ENCODE measurements around the gene SLC41A1. TPM values are rescaled to one million over a fixed set of nuclear protein-coding genes. Genes with fewer than 3 reads are reported as not detected.

Gene SLC41A1
- total RNA-seq, 1 experiment from 2014 or later: 49.7 TPM

DNA sequence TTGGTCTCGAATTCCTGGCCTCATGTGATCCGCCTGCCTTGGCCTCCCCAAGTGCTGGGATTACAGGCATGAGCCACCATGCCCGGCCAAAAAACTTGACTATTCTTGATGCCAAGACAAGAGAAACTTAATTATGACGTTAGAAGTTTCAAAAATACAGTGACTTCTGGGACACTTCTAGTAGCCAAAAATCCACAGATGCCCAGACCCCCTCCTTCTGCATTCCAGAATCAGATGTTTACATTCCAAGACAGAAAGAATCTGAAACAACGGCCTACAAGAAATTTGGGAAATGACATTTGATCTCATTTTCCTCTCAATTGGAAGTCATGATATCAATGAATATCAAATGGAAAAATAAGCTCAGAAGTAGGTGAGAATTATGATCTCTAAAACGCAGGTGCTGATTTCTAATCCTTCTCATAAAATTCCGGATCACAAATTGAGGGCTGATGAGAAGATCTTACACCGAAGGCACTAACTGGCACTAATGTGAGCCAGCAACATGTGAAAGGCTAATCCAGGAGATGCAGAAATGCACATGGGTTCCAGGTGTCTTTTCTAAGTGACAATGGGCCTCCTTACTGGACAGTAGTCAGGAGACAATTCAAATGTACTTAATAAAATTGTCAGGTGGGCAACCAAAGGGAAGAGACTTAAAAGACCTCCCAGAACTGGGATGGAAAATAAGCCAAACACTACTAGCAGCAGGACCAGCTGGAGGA lies 43.2 kb downstream of the SLC41A1 start:
- H3K9me3 Mint-ChIP-seq (ENCODE audit: unreplicated experiment): no peaks in the 10 kb centered on the region
- peaks cover 24% of the 10 kb centered on the region for H3K4me1 Mint-ChIP-seq (ENCODE audit: insufficient read depth, unreplicated experiment)
- no peak overlapping the region for H3K4me3 Mint-ChIP-seq (ENCODE audit: unreplicated experiment)
- TF ChIP-seq, protein P1, sequence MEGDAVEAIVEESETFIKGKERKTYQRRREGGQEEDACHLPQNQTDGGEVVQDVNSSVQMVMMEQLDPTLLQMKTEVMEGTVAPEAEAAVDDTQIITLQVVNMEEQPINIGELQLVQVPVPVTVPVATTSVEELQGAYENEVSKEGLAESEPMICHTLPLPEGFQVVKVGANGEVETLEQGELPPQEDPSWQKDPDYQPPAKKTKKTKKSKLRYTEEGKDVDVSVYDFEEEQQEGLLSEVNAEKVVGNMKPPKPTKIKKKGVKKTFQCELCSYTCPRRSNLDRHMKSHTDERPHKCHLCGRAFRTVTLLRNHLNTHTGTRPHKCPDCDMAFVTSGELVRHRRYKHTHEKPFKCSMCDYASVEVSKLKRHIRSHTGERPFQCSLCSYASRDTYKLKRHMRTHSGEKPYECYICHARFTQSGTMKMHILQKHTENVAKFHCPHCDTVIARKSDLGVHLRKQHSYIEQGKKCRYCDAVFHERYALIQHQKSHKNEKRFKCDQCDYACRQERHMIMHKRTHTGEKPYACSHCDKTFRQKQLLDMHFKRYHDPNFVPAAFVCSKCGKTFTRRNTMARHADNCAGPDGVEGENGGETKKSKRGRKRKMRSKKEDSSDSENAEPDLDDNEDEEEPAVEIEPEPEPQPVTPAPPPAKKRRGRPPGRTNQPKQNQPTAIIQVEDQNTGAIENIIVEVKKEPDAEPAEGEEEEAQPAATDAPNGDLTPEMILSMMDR (IDR thresholded peaks at IDR 0.05; ENCODE audit: unreplicated experiment): no peak
- ChIA-PET CTCF (interaction anchor here (0.6 to 1.4 kb wide), 6 partner anchors 12 to 1392 kb away, joined by 3 to 6 read pairs (median 4); no protein-coding TSS in a partner anchor), POLR2A (interaction anchor here (0.5 to 1.4 kb wide), 6 partner anchors 21 to 306 kb away, joined by 3 to 6 read pairs (median 4); no protein-coding TSS in a partner anchor)
- H3K27me3 Mint-ChIP-seq (ENCODE audit: insufficient read depth, unreplicated experiment): no peaks in the 10 kb centered on the region
- no peak overlapping the region for H3K27ac Mint-ChIP-seq (ENCODE audit: low read depth, unreplicated experiment)
- no TSS peak for BruUV-seq (replicated peaks)
- H3K36me3 Mint-ChIP-seq (ENCODE audit: insufficient read depth, unreplicated experiment): peaks cover 29% of the 10 kb centered on the region
- intact Hi-C loops (cut with micrococcal nuclease): loop anchor here (10.0 kb wide), 1 partner anchor 115 kb away; no protein-coding TSS in a partner anchor
- no peak for DNase-seq (ENCODE audit: unreplicated experiment)

DNA sequence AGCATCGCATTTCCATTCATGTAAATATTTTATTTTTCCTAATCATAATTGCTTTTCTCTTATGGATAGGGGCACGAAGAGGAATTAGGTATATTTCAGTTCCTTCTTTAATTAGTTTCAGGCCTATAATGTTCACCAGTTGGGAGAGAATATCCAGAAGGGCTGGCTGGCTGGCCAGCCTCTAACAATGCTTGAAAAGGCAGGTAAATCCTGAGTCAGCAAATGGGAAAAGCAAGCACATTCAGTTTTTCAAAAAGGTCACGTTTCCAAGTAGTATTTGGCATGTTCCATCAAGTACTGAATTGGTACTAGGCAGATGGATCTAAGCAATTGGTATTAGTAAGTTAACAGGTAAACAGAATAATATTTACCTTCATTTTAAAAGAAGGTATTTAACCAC lies 45.8 kb downstream of the SLC41A1 start:
- H3K4me3 Mint-ChIP-seq (ENCODE audit: unreplicated experiment): no peak overlapping the region

DNA sequence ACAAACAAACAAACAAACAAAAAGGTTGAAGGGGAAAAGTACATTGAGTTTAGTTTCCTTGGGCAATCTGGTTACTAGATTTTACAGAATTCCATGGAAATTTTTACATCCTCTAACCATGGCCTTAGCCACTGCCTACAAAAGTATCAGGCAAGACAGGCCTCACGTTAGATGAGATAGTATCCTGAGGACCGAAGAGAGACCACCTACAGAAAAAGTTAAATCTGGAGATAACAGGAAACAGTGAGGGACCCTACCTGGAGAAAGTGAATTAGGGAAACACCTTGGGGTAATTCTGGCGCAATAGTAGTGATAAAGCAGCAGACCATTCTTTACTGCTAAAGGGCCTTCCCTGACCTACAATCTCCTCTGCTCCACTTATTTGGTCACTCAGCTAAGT lies 46.4 kb downstream of the SLC41A1 start:
- H3K4me3 Mint-ChIP-seq (ENCODE audit: unreplicated experiment): no peak overlapping the region
- CTCF ChIA-PET: interaction anchor here (0.7 to 1.6 kb wide), 4 partner anchors 11 to 76 kb away, joined by 3 to 5 read pairs (median 3); no protein-coding TSS in a partner anchor
- no peaks in the 10 kb centered on the region for H3K27me3 Mint-ChIP-seq (ENCODE audit: insufficient read depth, unreplicated experiment)
- BruUV-seq (replicated peaks): no TSS peak
- no peak overlapping the region for H3K27ac Mint-ChIP-seq (ENCODE audit: low read depth, unreplicated experiment)
- H3K36me3 Mint-ChIP-seq (ENCODE audit: insufficient read depth, unreplicated experiment): peaks cover 29% of the 10 kb centered on the region
- intact Hi-C loops (cut with micrococcal nuclease): no loop called here
- DNase-seq (ENCODE audit: unreplicated experiment): no peak
- H3K4me1 Mint-ChIP-seq (ENCODE audit: insufficient read depth, unreplicated experiment): peaks cover 7% of the 10 kb centered on the region
- POLR2A ChIA-PET: interaction anchor here (1.1 to 3.9 kb wide), 4 partner anchors 9 to 17 kb away, joined by 3 to 19 read pairs (median 12); partner anchors contain the start of gene RAB29
- TF ChIP-seq, protein P1 (IDR thresholded peaks at IDR 0.05; ENCODE audit: unreplicated experiment): no peak
- H3K9me3 Mint-ChIP-seq (ENCODE audit: unreplicated experiment): no peaks in the 10 kb centered on the region

More for the DNA sequence above, 45.8 kb downstream of the SLC41A1 start:
- POLR2A ChIA-PET: interaction anchor here (1.1 to 3.2 kb wide), 4 partner anchors 16 to 44 kb away, joined by 3 to 14 read pairs (median 4); no protein-coding TSS in a partner anchor
- peaks cover 29% of the 10 kb centered on the region for H3K36me3 Mint-ChIP-seq (ENCODE audit: insufficient read depth, unreplicated experiment)
- H3K9me3 Mint-ChIP-seq (ENCODE audit: unreplicated experiment): no peaks in the 10 kb centered on the region
- TF ChIP-seq, protein P1 (IDR thresholded peaks at IDR 0.05; ENCODE audit: unreplicated experiment): no peak
- DNase-seq (ENCODE audit: unreplicated experiment): no peak
- no peak overlapping the region for H3K27ac Mint-ChIP-seq (ENCODE audit: low read depth, unreplicated experiment)
- BruUV-seq (replicated peaks): no TSS peak
- CTCF ChIA-PET: interaction anchor here (0.7 to 1.0 kb wide), 2 partner anchors 75 to 1617 kb away, joined by 3 to 4 read pairs; no protein-coding TSS in a partner anchor
- intact Hi-C loops (cut with micrococcal nuclease): no loop called here
- H3K27me3 Mint-ChIP-seq (ENCODE audit: insufficient read depth, unreplicated experiment): no peaks in the 10 kb centered on the region
- H3K4me1 Mint-ChIP-seq (ENCODE audit: insufficient read depth, unreplicated experiment): peaks cover 7% of the 10 kb centered on the region

DNA sequence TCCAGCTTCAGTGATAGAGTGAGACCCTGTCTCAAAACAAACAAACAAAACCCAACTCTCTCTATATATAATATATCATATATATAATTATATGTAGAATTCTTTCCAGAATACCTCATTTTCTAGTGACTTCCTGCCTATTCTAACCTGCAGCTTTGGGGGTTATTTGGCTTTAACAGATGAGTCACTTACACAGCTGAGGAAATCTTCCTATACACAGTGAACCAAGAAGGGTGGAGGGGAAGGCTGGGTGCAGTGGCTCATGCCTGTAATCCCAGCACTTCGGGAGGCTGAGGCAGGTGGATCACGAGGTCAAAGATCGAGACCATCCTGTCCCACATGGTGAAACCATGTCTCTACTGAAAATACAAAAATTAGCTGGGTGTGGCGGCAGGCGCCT lies 47.0 kb downstream of the SLC41A1 start:
- intact Hi-C loops (cut with micrococcal nuclease): no loop called here
- peaks cover 7% of the 10 kb centered on the region for H3K4me1 Mint-ChIP-seq (ENCODE audit: insufficient read depth, unreplicated experiment)
- H3K4me3 Mint-ChIP-seq (ENCODE audit: unreplicated experiment): no peak overlapping the region
- peaks cover 29% of the 10 kb centered on the region for H3K36me3 Mint-ChIP-seq (ENCODE audit: insufficient read depth, unreplicated experiment)
- TF ChIP-seq, protein P1 (IDR thresholded peaks at IDR 0.05; ENCODE audit: unreplicated experiment): no peak
- BruUV-seq (replicated peaks): no TSS peak
- POLR2A ChIA-PET: interaction anchor here (1.1 to 3.9 kb wide), 5 partner anchors 10 to 17 kb away, joined by 3 to 19 read pairs (median 11); partner anchors contain the start of gene RAB29
- no peaks in the 10 kb centered on the region for H3K27me3 Mint-ChIP-seq (ENCODE audit: insufficient read depth, unreplicated experiment)
- CTCF ChIA-PET: interaction anchor here (0.6 to 1.6 kb wide), 6 partner anchors 10 to 61 kb away, joined by 3 to 5 read pairs (median 3); no protein-coding TSS in a partner anchor
- H3K27ac Mint-ChIP-seq (ENCODE audit: low read depth, unreplicated experiment): no peak overlapping the region
- H3K9me3 Mint-ChIP-seq (ENCODE audit: unreplicated experiment): no peaks in the 10 kb centered on the region
- peak; percentile 62 for DNase-seq (ENCODE audit: unreplicated experiment)
